Ovary (tissue), 9 donors: ENCODE data around the gene ADAMTS12. TPM values are rescaled to one million over a fixed set of nuclear protein-coding genes. Genes with fewer than 3 reads are reported as not detected.

Experiments used
- DNase-seq, 5 donors: peaks; one replicate each; pipeline ENCODE4 v3.0.0-alpha.2; 2019 to 2020
- H3K27ac ChIP-seq, 2 donors: fragments of 200-600 bp; one replicate each; pipeline versions ENCODE4 v1.5.1 to v1.8.0; 2019 to 2022
- H3K27me3 ChIP-seq: fragments of 200-600 bp; one replicate; pipeline ENCODE4 v1.8.0; 2022
- H3K36me3 ChIP-seq: fragments of 200-600 bp; sonication (generic); one replicate; pipeline ENCODE4 v1.5.1; 2019
- H3K4me1 ChIP-seq: one replicate; pipeline ENCODE4 v1.8.1; 2013; ENCODE audit warnings: mild to moderate bottlenecking, moderate library complexity; ENCODE audit not compliant: insufficient read depth
- H3K4me3 ChIP-seq: fragments of 200-600 bp; sonication (generic); one replicate; pipeline ENCODE4 v1.5.1; 2017
- H3K9me3 ChIP-seq, 2 donors: fragments of 200-600 bp in 1 of 2; sonication (generic) in 1 of 2; one replicate each; pipeline versions ENCODE4 v1.5.1 to v1.8.1; 2013 to 2019; ENCODE audit warnings: mild to moderate bottlenecking in 1 of 2, moderate library complexity in 1 of 2
- EP300 ChIP-seq: sonication (generic); formaldehyde crosslinking; IDR thresholded peaks from one replicate; pipeline ENCODE4 v1.6.1; 2017; ENCODE audit warnings: antibody characterized with exemption
- POLR2A ChIP-seq: fragments of 450-650 bp; IDR thresholded peaks from one replicate; pipeline ENCODE4 v1.6.1; 2017; ENCODE audit warnings: antibody characterized with exemption, mild to moderate bottlenecking, moderate library complexity
- WGBS, 3 donors: extraction: QIAGEN DNeasy Blood & Tissue Kit in 1 of 3; methylation state at CpG; one replicate each; pipeline versions ENCODE4 v1.1.5 to v1.1.7; 2013 to 2017; 5-methylcytosine and 5-hydroxymethylcytosine counted together
- intact Hi-C, 4 donors: fragments of 100-400 bp; cut with DNase I; formaldehyde crosslinking; loops; one replicate each; pipeline versions ENCODE4 v1.11.0 to v1.15.1; 2022 to 2023
- polyA plus RNA-seq, 2 donors: library from polyadenylated mRNA; stranded (reverse); fragments of 200-250 nt in 1 of 2; fragments of 350-450 nt in 1 of 2; fragmentation: Illumina TruSeq in 1 of 2; extraction: RNeasy Lipid Tissue Mini Kit (QIAGEN cat#74804) in 1 of 2; gene quantifications; one replicate each; pipeline ENCODE4 v1.2.3, GENCODE V29; 2013 to 2014
- total RNA-seq, 7 donors: library from RNA; depleted of rRNA in 2 of 7; stranded (reverse); fragments of >200 nt in 2 of 7; fragmentation: NEBNext Ultra II Directional in 3 of 7; extraction: Animal tissue kit (Norgen Biotek cat#: 25700) in 3 of 7; gene quantifications; one replicate each; pipeline versions ENCODE4 v1.1.0 to v1.2.4, GENCODE V29; 2016 to 2023
- TF ChIP-seq, protein P1 (sequence below), 3 donors: fragments of 450-650 bp in 2 of 3; fragments of 200-600 bp in 1 of 3; IDR thresholded peaks; one replicate each; pipeline versions ENCODE4 v1.5.1 to v1.8.0; 2016 to 2022; ENCODE audit warnings: antibody characterized with exemption in 3 of 3, mild to moderate bottlenecking in 1 of 3
- donor health status: DM: no; HTN: no; CAD: no; lungs with moderate emphysema.
- donor health status: DM: no; HTN: no; CAD: no.
- donor health status: Bipolar disorder and iron deficiency.
- donor health status: DM: yes; HTN: yes; CAD: no.
- donor health status: DM: no; HTN: no; CAD: no.
- donor health status: DM: yes; HTN: yes; CAD: no.

ADAMTS12 gene
- total and polyA plus RNA-seq, 9 donors = 2.9 to 9.8 (median 5.5) TPM

DNA sequence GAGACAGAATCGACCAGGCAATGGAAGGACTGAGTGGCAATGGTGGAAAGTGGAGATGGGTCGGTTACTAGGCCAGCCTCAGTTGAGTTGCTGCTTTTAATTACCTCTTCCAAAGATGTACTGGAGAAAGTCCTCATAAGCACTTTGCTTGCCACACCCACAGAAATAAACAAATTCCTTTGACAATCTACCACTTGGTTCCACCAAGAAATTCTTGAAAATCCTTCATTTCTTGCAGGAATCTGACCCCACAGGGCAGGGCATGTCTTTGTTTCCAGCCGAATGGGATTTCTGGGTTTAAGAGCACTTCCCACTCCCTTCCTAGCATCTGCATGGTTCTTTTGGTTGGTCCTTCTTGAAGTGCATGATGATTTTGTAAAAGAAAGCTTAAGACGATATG is 54.5 kb downstream of the ADAMTS12 start:
- WGBS, 3 donors = 85 to 90% (median 87%) methylated on average over 4 of the region's 4 CpGs
- no peaks in the 10 kb centered on the region for H3K36me3 ChIP-seq
- H3K27me3 ChIP-seq = no peaks in the 10 kb centered on the region
- no peak overlapping the region for H3K4me3 ChIP-seq
- H3K4me1 ChIP-seq = peaks cover 12% of the 10 kb centered on the region
- intact Hi-C loops = loop anchor here in 1 of 4 donors (10.0 kb wide), 1 partner anchor 48 kb away; no protein-coding TSS in a partner anchor
- DNase-seq = no peak
- no peak overlapping the region for H3K27ac ChIP-seq
- no peaks in the 10 kb centered on the region for H3K9me3 ChIP-seq
- TF ChIP-seq EP300 (no peak), POLR2A (no peak)
- TF ChIP-seq, protein P1, sequence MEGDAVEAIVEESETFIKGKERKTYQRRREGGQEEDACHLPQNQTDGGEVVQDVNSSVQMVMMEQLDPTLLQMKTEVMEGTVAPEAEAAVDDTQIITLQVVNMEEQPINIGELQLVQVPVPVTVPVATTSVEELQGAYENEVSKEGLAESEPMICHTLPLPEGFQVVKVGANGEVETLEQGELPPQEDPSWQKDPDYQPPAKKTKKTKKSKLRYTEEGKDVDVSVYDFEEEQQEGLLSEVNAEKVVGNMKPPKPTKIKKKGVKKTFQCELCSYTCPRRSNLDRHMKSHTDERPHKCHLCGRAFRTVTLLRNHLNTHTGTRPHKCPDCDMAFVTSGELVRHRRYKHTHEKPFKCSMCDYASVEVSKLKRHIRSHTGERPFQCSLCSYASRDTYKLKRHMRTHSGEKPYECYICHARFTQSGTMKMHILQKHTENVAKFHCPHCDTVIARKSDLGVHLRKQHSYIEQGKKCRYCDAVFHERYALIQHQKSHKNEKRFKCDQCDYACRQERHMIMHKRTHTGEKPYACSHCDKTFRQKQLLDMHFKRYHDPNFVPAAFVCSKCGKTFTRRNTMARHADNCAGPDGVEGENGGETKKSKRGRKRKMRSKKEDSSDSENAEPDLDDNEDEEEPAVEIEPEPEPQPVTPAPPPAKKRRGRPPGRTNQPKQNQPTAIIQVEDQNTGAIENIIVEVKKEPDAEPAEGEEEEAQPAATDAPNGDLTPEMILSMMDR (IDR thresholded peaks at IDR 0.05) = no peak

GRCh38 chr5:33834334-33834733 is 57.5 kb downstream of the ADAMTS12 start:
- no peaks in the 10 kb centered on the region for H3K27me3 ChIP-seq
- intact Hi-C loops = loop anchor here in 1 of 4 donors (10.0 kb wide), 1 partner anchor 50 kb away; no protein-coding TSS in a partner anchor
- TF ChIP-seq, protein P1 (IDR thresholded peaks at IDR 0.05) = no peak
- TF ChIP-seq EP300 = no peak
- no peak for TF ChIP-seq POLR2A
- no peak for DNase-seq
- H3K4me3 ChIP-seq = no peak overlapping the region
- 51 to 68% (median 56%) methylated on average over 2 of the region's 2 CpGs for WGBS, 3 donors
- no peaks in the 10 kb centered on the region for H3K9me3 ChIP-seq
- H3K36me3 ChIP-seq = no peaks in the 10 kb centered on the region
- H3K27ac ChIP-seq = no peak overlapping the region
- H3K4me1 ChIP-seq = no peaks in the 10 kb centered on the region

DNA sequence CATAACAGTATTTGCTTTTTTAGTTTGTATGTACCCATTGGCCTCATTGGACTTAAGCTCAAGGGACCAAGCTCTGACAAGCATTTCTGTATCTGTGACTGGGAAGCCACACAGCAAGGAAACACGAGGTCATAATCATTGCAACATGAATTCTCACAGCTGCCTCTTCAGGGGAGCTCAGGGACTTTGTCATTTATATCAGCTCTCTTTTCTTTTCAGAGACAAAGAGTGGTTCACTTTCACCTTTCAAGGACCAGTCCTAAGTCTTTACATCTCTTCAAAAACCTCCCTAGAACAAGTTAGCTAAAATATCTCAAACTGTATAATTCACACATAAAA is 58.6 kb downstream of the ADAMTS12 start:
- no peaks in the 10 kb centered on the region for H3K27me3 ChIP-seq
- intact Hi-C loops = loop anchor here in 1 of 4 donors (10.0 kb wide), 1 partner anchor 52 kb away; no protein-coding TSS in a partner anchor
- no peaks in the 10 kb centered on the region for H3K9me3 ChIP-seq
- TF ChIP-seq, protein P1 (IDR thresholded peaks at IDR 0.05) = no peak
- TF ChIP-seq EP300 (no peak), POLR2A (no peak)
- WGBS, 3 donors = 60 to 82% (median 70%) methylated on average over 1 of the region's 1 CpG
- no peak overlapping the region for H3K27ac ChIP-seq
- no peak overlapping the region for H3K4me3 ChIP-seq
- DNase-seq = no peak
- no peaks in the 10 kb centered on the region for H3K36me3 ChIP-seq
- no peaks in the 10 kb centered on the region for H3K4me1 ChIP-seq

DNA sequence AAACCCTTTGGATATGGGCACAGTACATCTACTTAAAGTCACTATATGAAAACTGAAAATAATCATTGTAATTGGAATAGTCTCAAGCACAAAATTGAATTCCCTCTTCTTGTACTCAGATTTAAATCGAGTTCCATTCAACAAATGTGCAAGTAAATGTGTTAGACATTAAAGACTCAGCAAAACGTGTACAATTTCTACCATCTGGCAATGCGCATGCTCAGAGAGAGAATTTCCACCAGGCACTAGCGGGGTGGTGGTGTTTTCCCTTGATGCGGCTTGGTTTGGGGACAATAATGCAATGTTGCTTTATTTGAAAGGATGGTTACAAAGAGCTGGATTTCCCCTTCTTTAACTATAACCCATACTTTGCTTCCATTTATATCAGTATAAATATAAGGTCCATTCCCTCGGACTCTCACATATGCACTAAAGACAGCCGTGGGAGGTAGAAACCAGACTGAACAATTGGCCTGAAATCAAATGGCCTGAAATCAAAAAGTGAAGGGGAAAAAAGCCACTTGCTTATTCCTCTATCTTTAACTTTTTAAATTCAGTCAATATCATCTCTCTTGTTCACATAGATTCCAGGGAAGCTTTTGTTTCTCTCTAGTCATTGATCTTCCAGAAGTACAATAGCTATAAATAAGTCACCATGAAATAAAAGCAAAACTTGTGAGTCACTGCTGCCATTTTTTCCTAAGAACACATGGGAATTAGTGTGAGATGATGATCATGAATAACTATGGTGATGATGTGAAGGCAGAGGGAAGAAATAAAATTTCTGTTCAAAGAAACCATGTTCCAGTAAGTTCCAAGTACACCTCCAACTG is 59.2 kb downstream of the ADAMTS12 start:
- intact Hi-C loops = loop anchor here in 1 of 4 donors (10.0 kb wide), 1 partner anchor 52 kb away; no protein-coding TSS in a partner anchor

More for the DNA sequence above, 59.2 kb downstream of the ADAMTS12 start:
- no peak overlapping the region for H3K27ac ChIP-seq
- H3K4me3 ChIP-seq = no peak overlapping the region
- H3K9me3 ChIP-seq = no peaks in the 10 kb centered on the region
- 65 to 73% (median 72%) methylated on average over 7 of the region's 7 CpGs for WGBS, 3 donors
- H3K27me3 ChIP-seq = no peaks in the 10 kb centered on the region
- no peak for DNase-seq
- no peaks in the 10 kb centered on the region for H3K4me1 ChIP-seq
- TF ChIP-seq POLR2A = no peak
- TF ChIP-seq, protein P1 (IDR thresholded peaks at IDR 0.05) = no peak
- TF ChIP-seq EP300 = no peak
- no peaks in the 10 kb centered on the region for H3K36me3 ChIP-seq
